ENCODE results near the gene PCDHB14.
"Not testable (repeated sequence)": the region's sequence is repeated elsewhere in the genome, so short reads cannot be mapped to it uniquely, and the experiment has no call there.

Gene PCDHB14

GRCh38 chr5:141223112-141223783, at the start of gene PCDHB14:
Gene PCDHB14 (plus strand): TSS chr5:141223343. CDS start chr5:141223506, 163 bp downstream.
- H3K27me3 ChIP-seq (ENCODE audit: insufficient read depth, poor library complexity, severe bottlenecking): peaks cover 26% of the 10 kb centered on the region
- H3K27ac ChIP-seq (ENCODE audit: poor library complexity, severe bottlenecking): no peak within 1 kb of the TSS
- DNase-seq (ENCODE audit: low spot score) (no peak), ATAC-seq (ENCODE audit: low read depth) (peak; percentile 84)
- peaks cover 2% of the 10 kb centered on the region for H3K4me1 ChIP-seq (ENCODE audit: insufficient read depth, poor library complexity, severe bottlenecking)
- H3K36me3 ChIP-seq (ENCODE audit: low read depth): no peaks in the 10 kb centered on the region
- H3K4me3 ChIP-seq (ENCODE audit: severe bottlenecking): peak within 1 kb of the TSS; percentile 18
- H3K9me3 ChIP-seq (ENCODE audit: severe bottlenecking): peaks cover 5% of the 10 kb centered on the region
- TF ChIP-seq CTCF (IDR thresholded peaks at IDR 0.05; ENCODE audit: poor library complexity, severe bottlenecking): peak; percentile 70

- not testable (repeated sequence) for H3K27ac ChIP-seq (ENCODE audit: poor library complexity, severe bottlenecking); H3K36me3 ChIP-seq (ENCODE audit: low read depth); ATAC-seq (ENCODE audit: low read depth); H3K4me3 ChIP-seq (ENCODE audit: severe bottlenecking); H3K4me1 ChIP-seq (ENCODE audit: insufficient read depth, poor library complexity, severe bottlenecking); DNase-seq (ENCODE audit: low spot score)
- Histone ChIP-seq H3K9me3 (ENCODE audit: severe bottlenecking) (peaks cover 22% of the 10 kb centered on the region), H3K27me3 (ENCODE audit: insufficient read depth, poor library complexity, severe bottlenecking) (peaks cover 66% of the 10 kb centered on the region)
Observed at GRCh38 chr5:141174291-141175104, 48.6 kb upstream of the PCDHB14 start.

GRCh38 chr5:141175933-141176332, 47.2 kb upstream of the PCDHB14 start:
- no peaks in the 10 kb centered on the region for H3K4me1 ChIP-seq (ENCODE audit: insufficient read depth, poor library complexity, severe bottlenecking)
- H3K27ac ChIP-seq (ENCODE audit: poor library complexity, severe bottlenecking): no peak overlapping the region
- H3K4me3 ChIP-seq (ENCODE audit: severe bottlenecking): no peak overlapping the region
- H3K36me3 ChIP-seq (ENCODE audit: low read depth): no peaks in the 10 kb centered on the region
- DNase-seq (ENCODE audit: low spot score) (no peak), ATAC-seq (ENCODE audit: low read depth) (no peak)
- peaks cover 70% of the 10 kb centered on the region for H3K27me3 ChIP-seq (ENCODE audit: insufficient read depth, poor library complexity, severe bottlenecking)
- H3K9me3 ChIP-seq (ENCODE audit: severe bottlenecking): peaks cover 22% of the 10 kb centered on the region
- TF ChIP-seq CTCF (IDR thresholded peaks at IDR 0.05; ENCODE audit: poor library complexity, severe bottlenecking): no peak

- Histone ChIP-seq H3K9me3 (ENCODE audit: severe bottlenecking) (peaks cover 24% of the 10 kb centered on the region), H3K27me3 (ENCODE audit: insufficient read depth, poor library complexity, severe bottlenecking) (peaks cover 78% of the 10 kb centered on the region)
- H3K36me3 ChIP-seq (ENCODE audit: low read depth); H3K4me1 ChIP-seq (ENCODE audit: insufficient read depth, poor library complexity, severe bottlenecking); H3K27ac ChIP-seq (ENCODE audit: poor library complexity, severe bottlenecking); ATAC-seq (ENCODE audit: low read depth); H3K4me3 ChIP-seq (ENCODE audit: severe bottlenecking); DNase-seq (ENCODE audit: low spot score): not testable (repeated sequence)
Observed at GRCh38 chr5:141177577-141178191, 45.5 kb upstream of the PCDHB14 start, which contains the start of gene PCDHB8. Gene PCDHB8 (plus strand): TSS chr5:141177790. CDS start chr5:141178035, 245 bp downstream.

GRCh38 chr5:141179371-141179770, 43.8 kb upstream of the PCDHB14 start:
- peaks cover 17% of the 10 kb centered on the region for H3K9me3 ChIP-seq (ENCODE audit: severe bottlenecking)

GRCh38 chr5:141179876-141180275, 43.3 kb upstream of the PCDHB14 start:
- not testable (repeated sequence) for ATAC-seq (ENCODE audit: low read depth); H3K4me1 ChIP-seq (ENCODE audit: insufficient read depth, poor library complexity, severe bottlenecking); H3K4me3 ChIP-seq (ENCODE audit: severe bottlenecking); H3K27ac ChIP-seq (ENCODE audit: poor library complexity, severe bottlenecking); DNase-seq (ENCODE audit: low spot score); H3K36me3 ChIP-seq (ENCODE audit: low read depth)
- Histone ChIP-seq H3K27me3 (ENCODE audit: insufficient read depth, poor library complexity, severe bottlenecking) (peaks cover 78% of the 10 kb centered on the region), H3K9me3 (ENCODE audit: severe bottlenecking) (peaks cover 16% of the 10 kb centered on the region)

More at GRCh38 chr5:141179371-141179770, 43.8 kb upstream of the PCDHB14 start:
- not testable (repeated sequence) for H3K27ac ChIP-seq (ENCODE audit: poor library complexity, severe bottlenecking); ATAC-seq (ENCODE audit: low read depth); DNase-seq (ENCODE audit: low spot score); H3K4me1 ChIP-seq (ENCODE audit: insufficient read depth, poor library complexity, severe bottlenecking); H3K4me3 ChIP-seq (ENCODE audit: severe bottlenecking); H3K36me3 ChIP-seq (ENCODE audit: low read depth)
- peaks cover 75% of the 10 kb centered on the region for H3K27me3 ChIP-seq (ENCODE audit: insufficient read depth, poor library complexity, severe bottlenecking)
